Smooth muscle cell (in vitro differentiated cells): Measurements from ENCODE around the gene KCNH2. TPM values are rescaled to one million over a fixed set of nuclear protein-coding genes. Genes with fewer than 3 reads are reported as not detected.

Experiments used
- DNase-seq: peaks from one replicate; lab custom pipeline; 2025; ENCODE audit not compliant: unreplicated experiment; lab: John Stamatoyannopoulos, UW
- H2AFZ ChIP-seq: fragments of 200-600 bp; sonication (generic); 2 replicates; pipeline ENCODE4 v1.6.0; 2016; ENCODE audit warnings: antibody characterized with exemption, low read depth, mild to moderate bottlenecking
- H3F3A ChIP-seq: fragments of 200-600 bp; sonication (generic); 2 replicates; pipeline ENCODE4 v1.6.0; 2017; ENCODE audit warnings: antibody characterized with exemption, low read depth
- H3K27ac ChIP-seq: fragments of 200-600 bp; sonication (generic); 2 replicates; pipeline ENCODE4 v1.5.1; 2016; ENCODE audit warnings: low read depth, mild to moderate bottlenecking
- H3K27me3 ChIP-seq: fragments of 200-600 bp; sonication (generic); 2 replicates; pipeline ENCODE4 v1.6.1; 2016; ENCODE audit warnings: low read depth, mild to moderate bottlenecking
- H3K36me3 ChIP-seq: fragments of 200-600 bp; sonication (generic); 2 replicates; pipeline ENCODE4 v1.5.1; 2016; ENCODE audit warnings: low read depth
- H3K4me1 ChIP-seq: fragments of 200-600 bp; sonication (generic); 2 replicates; pipeline ENCODE4 v1.5.1; 2016; ENCODE audit warnings: low read depth
- H3K4me2 ChIP-seq: fragments of 200-600 bp; sonication (generic); 2 replicates; pipeline ENCODE4 v1.6.0; 2016; ENCODE audit warnings: mild to moderate bottlenecking
- H3K4me3 ChIP-seq: fragments of 200-600 bp; sonication (generic); 2 replicates; pipeline ENCODE4 v1.5.1; 2016; ENCODE audit warnings: mild to moderate bottlenecking
- H3K79me2 ChIP-seq: fragments of 200-600 bp; sonication (generic); 2 replicates; pipeline ENCODE4 v1.6.0; 2016; ENCODE audit warnings: low read depth, mild to moderate bottlenecking
- H3K9ac ChIP-seq: fragments of 200-600 bp; sonication (generic); 2 replicates; pipeline ENCODE4 v1.6.0; 2016; ENCODE audit warnings: low read depth
- H3K9me3 ChIP-seq: fragments of 200-600 bp; sonication (generic); replicated peaks from 2 replicates; pipeline ENCODE4 v1.5.1; 2016; ENCODE audit warnings: low read depth
- H4K20me1 ChIP-seq: fragments of 200-600 bp; sonication (generic); 2 replicates; pipeline ENCODE4 v1.6.0; 2016; ENCODE audit warnings: low read depth
- WGBS: methylation state at CpG from one replicate; pipeline ENCODE4 v1.1.7; 2016; ENCODE audit warnings: low lambda C conversion rate; 5-methylcytosine and 5-hydroxymethylcytosine counted together
- polyA plus RNA-seq: library from polyadenylated mRNA; unstranded; fragments of >200 nt; fragmentation: Nextera tagmentation; extraction: Ambion mirVana; gene quantifications from 2 replicates; pipeline ENCODE4 v1.2.1, GENCODE V29; 2016
- total RNA-seq: library from RNA; depleted of rRNA; stranded (reverse); fragments of >200 nt; gene quantifications from 2 replicates; pipeline ENCODE4 v1.2.3, GENCODE V29; 2014
- TF ChIP-seq, protein P1 (sequence below): fragments of 200-600 bp; sonication (generic); IDR thresholded peaks from 2 replicates; pipeline ENCODE4 v1.5.1; 2017; ENCODE audit warnings: borderline replicate concordance, mild to moderate bottlenecking, antibody characterized with exemption; ENCODE audit not compliant: insufficient read depth, poor library complexity, severe bottlenecking

Gene KCNH2
- total and polyA plus RNA-seq, 2 experiments from 2014 or later: 12.9 to 37.7 TPM

DNA sequence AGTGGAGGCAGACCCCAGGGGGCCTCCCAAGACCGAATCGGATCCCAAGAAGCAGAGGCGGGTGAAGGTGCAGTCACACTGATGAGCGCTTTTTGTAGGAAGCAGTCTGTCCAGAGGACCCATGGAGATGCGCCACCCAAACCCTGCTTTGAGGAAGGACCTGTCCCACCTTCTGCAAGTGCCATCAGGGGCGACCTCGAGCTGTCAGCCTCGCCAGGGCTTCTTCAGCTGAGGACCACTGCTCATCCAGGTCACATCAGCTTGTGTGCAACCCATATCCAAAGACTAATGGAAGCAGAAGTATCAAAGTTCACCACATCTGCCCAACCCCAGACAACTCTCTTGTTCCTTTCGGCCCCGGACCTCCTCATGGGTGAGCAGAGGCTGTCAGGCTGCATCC lies 61.5 kb downstream of the KCNH2 start:
- 99% methylated on average over 10 of the region's 10 CpGs for WGBS
- H3K27me3 ChIP-seq: peaks cover 32% of the 10 kb centered on the region
- no peaks in the 10 kb centered on the region for H3F3A ChIP-seq
- no peak overlapping the region for H2AFZ ChIP-seq
- H3K9ac ChIP-seq: no peak overlapping the region
- no peaks in the 10 kb centered on the region for H3K4me1 ChIP-seq
- H3K9me3 ChIP-seq: no peaks in the 10 kb centered on the region
- H3K4me3 ChIP-seq: no peak overlapping the region
- no peak overlapping the region for H3K27ac ChIP-seq
- no peak for DNase-seq
- no peak overlapping the region for H3K4me2 ChIP-seq
- no peaks in the 10 kb centered on the region for H3K79me2 ChIP-seq
- TF ChIP-seq, protein P1, sequence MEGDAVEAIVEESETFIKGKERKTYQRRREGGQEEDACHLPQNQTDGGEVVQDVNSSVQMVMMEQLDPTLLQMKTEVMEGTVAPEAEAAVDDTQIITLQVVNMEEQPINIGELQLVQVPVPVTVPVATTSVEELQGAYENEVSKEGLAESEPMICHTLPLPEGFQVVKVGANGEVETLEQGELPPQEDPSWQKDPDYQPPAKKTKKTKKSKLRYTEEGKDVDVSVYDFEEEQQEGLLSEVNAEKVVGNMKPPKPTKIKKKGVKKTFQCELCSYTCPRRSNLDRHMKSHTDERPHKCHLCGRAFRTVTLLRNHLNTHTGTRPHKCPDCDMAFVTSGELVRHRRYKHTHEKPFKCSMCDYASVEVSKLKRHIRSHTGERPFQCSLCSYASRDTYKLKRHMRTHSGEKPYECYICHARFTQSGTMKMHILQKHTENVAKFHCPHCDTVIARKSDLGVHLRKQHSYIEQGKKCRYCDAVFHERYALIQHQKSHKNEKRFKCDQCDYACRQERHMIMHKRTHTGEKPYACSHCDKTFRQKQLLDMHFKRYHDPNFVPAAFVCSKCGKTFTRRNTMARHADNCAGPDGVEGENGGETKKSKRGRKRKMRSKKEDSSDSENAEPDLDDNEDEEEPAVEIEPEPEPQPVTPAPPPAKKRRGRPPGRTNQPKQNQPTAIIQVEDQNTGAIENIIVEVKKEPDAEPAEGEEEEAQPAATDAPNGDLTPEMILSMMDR: no peak
- H4K20me1 ChIP-seq: no peaks in the 10 kb centered on the region
- no peaks in the 10 kb centered on the region for H3K36me3 ChIP-seq

DNA sequence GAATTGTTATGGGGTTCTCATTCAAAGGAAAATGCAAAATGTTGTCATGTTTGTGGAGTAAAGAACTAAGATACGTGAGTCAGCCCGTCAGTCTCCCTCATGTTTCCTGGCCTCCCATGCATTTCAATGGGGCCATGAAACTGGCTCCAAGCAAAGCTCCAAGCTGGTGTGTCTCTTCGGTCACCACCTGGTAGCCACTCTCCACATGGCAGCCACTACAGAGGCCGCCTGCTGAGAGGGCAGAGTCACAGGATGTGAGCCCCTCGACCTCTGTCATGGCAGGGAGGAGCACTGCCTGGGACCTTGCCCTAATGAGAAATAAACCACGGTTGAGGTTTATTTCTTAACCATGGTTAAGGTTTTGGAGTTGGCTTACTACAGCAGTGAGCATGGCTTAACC lies 63.2 kb downstream of the KCNH2 start:
- Histone ChIP-seq H2AFZ (no peak overlapping the region), H3F3A (no peaks in the 10 kb centered on the region), H3K4me2 (no peak overlapping the region), H3K79me2 (no peaks in the 10 kb centered on the region), H3K9ac (no peak overlapping the region), H3K27me3 (peaks cover 40% of the 10 kb centered on the region), H4K20me1 (no peaks in the 10 kb centered on the region), H3K9me3 (no peaks in the 10 kb centered on the region), H3K36me3 (no peaks in the 10 kb centered on the region), H3K4me3 (no peak overlapping the region), H3K4me1 (no peaks in the 10 kb centered on the region), H3K27ac (no peak overlapping the region)
- 77% methylated on average over 6 of the region's 6 CpGs for WGBS
- TF ChIP-seq, protein P1: no peak
- DNase-seq: no peak

DNA sequence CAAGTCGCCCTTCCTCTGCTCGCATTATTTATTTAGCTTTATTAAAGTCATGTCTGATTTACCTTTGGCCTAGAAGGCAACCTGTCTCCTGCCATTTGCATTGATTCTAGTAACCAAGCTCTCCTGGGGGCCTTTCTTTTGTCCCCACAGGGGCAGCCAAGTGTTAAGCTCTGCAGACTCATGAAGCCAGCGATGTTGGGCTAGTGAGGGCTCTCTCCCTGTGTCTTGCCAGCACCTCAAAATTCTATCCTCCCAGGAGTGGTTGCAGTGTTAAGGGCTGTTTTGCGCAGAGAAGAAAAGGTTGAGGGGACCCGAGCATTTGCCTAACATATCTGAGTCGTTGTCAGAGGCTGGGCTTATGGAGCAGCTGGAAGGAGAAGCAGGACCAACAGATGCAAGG lies 63.9 kb downstream of the KCNH2 start:
- Histone ChIP-seq H3F3A (no peaks in the 10 kb centered on the region), H3K9me3 (no peaks in the 10 kb centered on the region), H4K20me1 (no peaks in the 10 kb centered on the region), H3K36me3 (no peaks in the 10 kb centered on the region), H3K27ac (no peak overlapping the region), H2AFZ (no peak overlapping the region), H3K27me3 (peaks cover 39% of the 10 kb centered on the region), H3K79me2 (no peaks in the 10 kb centered on the region), H3K9ac (no peak overlapping the region), H3K4me2 (no peak overlapping the region), H3K4me1 (no peaks in the 10 kb centered on the region), H3K4me3 (no peak overlapping the region)
- WGBS: 96% methylated on average over 6 of the region's 6 CpGs
- no peak for DNase-seq
- TF ChIP-seq, protein P1: no peak

DNA sequence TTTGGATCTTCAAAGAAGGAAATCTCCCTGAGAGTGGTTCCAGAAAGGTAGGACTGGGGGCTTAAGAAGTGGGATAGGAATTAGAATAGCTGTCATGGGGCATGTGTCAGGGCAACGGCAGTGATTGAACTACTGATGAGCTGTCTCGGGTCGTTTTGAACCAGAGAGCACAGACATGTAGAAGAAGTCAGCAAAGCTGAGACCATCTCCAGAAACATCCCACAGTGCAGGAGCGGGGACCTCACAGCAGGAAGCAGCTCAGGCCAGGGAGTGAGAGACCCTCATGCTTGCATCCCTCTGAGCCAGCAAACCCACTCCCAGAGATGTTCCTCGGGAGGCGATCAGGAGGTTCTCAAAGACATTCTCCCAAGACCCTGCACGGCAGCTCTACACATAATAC lies 65.7 kb downstream of the KCNH2 start:
- TF ChIP-seq, protein P1: no peak
- Histone ChIP-seq H3K36me3 (no peaks in the 10 kb centered on the region), H2AFZ (no peak overlapping the region), H3K27ac (no peak overlapping the region), H3K4me2 (no peak overlapping the region), H3K9me3 (no peaks in the 10 kb centered on the region), H3K4me3 (no peak overlapping the region), H3K27me3 (peaks cover 34% of the 10 kb centered on the region), H3K9ac (no peak overlapping the region), H4K20me1 (no peaks in the 10 kb centered on the region), H3K4me1 (no peaks in the 10 kb centered on the region), H3F3A (no peaks in the 10 kb centered on the region), H3K79me2 (no peaks in the 10 kb centered on the region)
- 80% methylated on average over 7 of the region's 7 CpGs for WGBS
- DNase-seq: no peak
